Uterus (tissue), 4 donors: Measurements from ENCODE around the gene PNCK. TPM values are rescaled to one million over a fixed set of nuclear protein-coding genes. Genes with fewer than 3 reads are reported as not detected.
A peak's percentile ranks its signal among the peaks of the same experiment; 100 is the strongest.
"Not testable (repeated sequence)": the region's sequence is repeated elsewhere in the genome, so short reads cannot be mapped to it uniquely, and the experiment has no call there.

Source experiments
- DNase-seq, 2 donors: peaks; one replicate each; pipeline ENCODE4 v3.0.0-alpha.2; 2019 to 2020
- H3K27ac ChIP-seq, 2 donors: fragments of 200-600 bp; sonication (generic); 1 replicate in 1 of 2; 2 replicates in 1 of 2; pipeline ENCODE4 v1.5.1; 2016 to 2018
- H3K27me3 ChIP-seq, 2 donors: fragments of 200-600 bp; sonication (generic); one replicate each; pipeline ENCODE4 v1.5.1; 2018 to 2019; ENCODE audit warnings: control low read depth in 1 of 2
- H3K36me3 ChIP-seq, 2 donors: fragments of 200-600 bp; sonication (generic); one replicate each; pipeline ENCODE4 v1.5.1; 2019; ENCODE audit warnings: control low read depth in 1 of 2
- H3K4me1 ChIP-seq, 2 donors: fragments of 200-600 bp; sonication (generic); one replicate each; pipeline ENCODE4 v1.5.1; 2018 to 2019; ENCODE audit warnings: control low read depth in 1 of 2
- H3K4me3 ChIP-seq, 2 donors: fragments of 200-600 bp; sonication (generic); 1 replicate in 1 of 2; 2 replicates in 1 of 2; pipeline ENCODE4 v1.5.1; 2018 to 2019; ENCODE audit warnings: mild to moderate bottlenecking in 1 of 2
- H3K9me3 ChIP-seq, 2 donors: fragments of 200-600 bp; sonication (generic); one replicate each; pipeline ENCODE4 v1.5.1; 2019; ENCODE audit warnings: control low read depth in 1 of 2
- CTCF ChIP-seq, 4 experiments: fragments of 200-600 bp in 2 of 4; fragments of 450-650 bp in 2 of 4; sonication (generic) in 2 of 4; IDR thresholded peaks; one replicate each; pipeline ENCODE4 v1.5.1; 2016 to 2019; ENCODE audit warnings: antibody characterized with exemption in 4 of 4, mild to moderate bottlenecking in 2 of 4, moderate library complexity in 1 of 4
- POLR2A ChIP-seq, 2 donors: fragments of 450-650 bp; IDR thresholded peaks; one replicate each; pipeline ENCODE4 v1.6.1; 2016; ENCODE audit warnings: antibody characterized with exemption in 2 of 2, mild to moderate bottlenecking in 1 of 2, moderate library complexity in 1 of 2
- intact Hi-C: fragments of 100-400 bp; cut with DNase I; formaldehyde crosslinking; loops from one replicate; pipeline ENCODE4 v1.15.1; 2023; ENCODE audit warnings: low total_unique reads
- total RNA-seq, 4 donors: library from RNA; depleted of rRNA in 3 of 4; stranded (reverse); fragments of >200 nt in 3 of 4; gene quantifications; one replicate each; pipeline versions ENCODE4 v1.1.0 to v1.2.4, GENCODE V29; 2014 to 2023
- donor health status: DM: yes; HTN: yes; CAD: no.

PNCK gene
- total RNA-seq, 4 donors from 2014 or later, result 1.8 to 8.5 (median 5.9) TPM; not detected in 1

GRCh38 chrX:153692003-153692402 is 18.4 kb upstream of the PNCK start:
- no peak for TF ChIP-seq POLR2A (IDR thresholded peaks at IDR 0.05)
- no peak for TF ChIP-seq CTCF (IDR thresholded peaks at IDR 0.05)
- Histone ChIP-seq H3K27ac (no peak overlapping the region), H3K9me3 (no peaks in the 10 kb centered on the region), H3K4me3 (no peak overlapping the region), H3K4me1 (no peaks in the 10 kb centered on the region), H3K27me3 (no peaks in the 10 kb centered on the region), H3K36me3 (no peaks in the 10 kb centered on the region)
- no peak for DNase-seq
- intact Hi-C loops, result no loop called here

GRCh38 chrX:153691032-153691827 is 17.6 kb upstream of the PNCK start:
- intact Hi-C loops, H3K36me3 ChIP-seq, H3K27ac ChIP-seq, H3K4me3 ChIP-seq, H3K4me1 ChIP-seq, DNase-seq, H3K9me3 ChIP-seq, H3K27me3 ChIP-seq: not testable (repeated sequence)

GRCh38 chrX:153690466-153690865 is 16.9 kb upstream of the PNCK start:
- H3K36me3 ChIP-seq, result no peaks in the 10 kb centered on the region
- DNase-seq, result no peak
- H3K4me1 ChIP-seq, result no peaks in the 10 kb centered on the region
- H3K4me3 ChIP-seq, result no peak overlapping the region
- H3K27ac ChIP-seq, result no peak overlapping the region
- no peaks in the 10 kb centered on the region for H3K27me3 ChIP-seq
- intact Hi-C loops, result no loop called here
- no peaks in the 10 kb centered on the region for H3K9me3 ChIP-seq
- TF ChIP-seq CTCF (IDR thresholded peaks at IDR 0.05) (no peak), POLR2A (IDR thresholded peaks at IDR 0.05) (no peak)

- H3K27ac ChIP-seq, result no peak overlapping the region
- intact Hi-C loops, result no loop called here
- H3K9me3 ChIP-seq, result no peaks in the 10 kb centered on the region
- no peaks in the 10 kb centered on the region for H3K36me3 ChIP-seq
- DNase-seq, result no peak
- H3K4me1 ChIP-seq, result no peaks in the 10 kb centered on the region
- no peak for TF ChIP-seq POLR2A (IDR thresholded peaks at IDR 0.05)
- TF ChIP-seq CTCF (IDR thresholded peaks at IDR 0.05), result no peak
- H3K4me3 ChIP-seq, result no peak overlapping the region
- H3K27me3 ChIP-seq, result no peaks in the 10 kb centered on the region
Measured at GRCh38 chrX:153689654-153690465, 16.2 kb upstream of the PNCK start.

GRCh38 chrX:153688911-153689590 is 15.4 kb upstream of the PNCK start:
- Histone ChIP-seq H3K36me3 (no peaks in the 10 kb centered on the region), H3K4me3 (peak overlapping the region; percentile 4 to 46), H3K9me3 (no peaks in the 10 kb centered on the region), H3K27me3 (no peaks in the 10 kb centered on the region), H3K4me1 (no peaks in the 10 kb centered on the region), H3K27ac (peak overlapping the region in 1 of 2 donors; percentile 73)
- no peak for DNase-seq
- TF ChIP-seq CTCF (IDR thresholded peaks at IDR 0.05) (no peak), POLR2A (IDR thresholded peaks at IDR 0.05) (no peak)
- intact Hi-C loops, result no loop called here
